NCI-H345 treated with DMSO at 0.1 percent for 48 hours (cell line): ENCODE data around the gene OGFOD3.

Experiments used
- DNase-seq: peaks from one replicate; lab custom pipeline; 2025; ENCODE audit not compliant: unreplicated experiment; lab: John Stamatoyannopoulos, UW

OGFOD3 gene

GRCh38 chr17:82407255-82407654 lies 11.1 kb downstream of the OGFOD3 start:
- DNase-seq = no peak

- DNase-seq = no peak
Observed at GRCh38 chr17:82406131-82406671, 12.2 kb downstream of the OGFOD3 start.

- no peak for DNase-seq
Observed at GRCh38 chr17:82405051-82405450, 13.3 kb downstream of the OGFOD3 start.

GRCh38 chr17:82403662-82404660 lies 14.4 kb downstream of the OGFOD3 start:
- DNase-seq = no peak

- DNase-seq = no peak
Observed at GRCh38 chr17:82402865-82403264, 15.5 kb downstream of the OGFOD3 start.

GRCh38 chr17:82400830-82401229 lies 17.6 kb downstream of the OGFOD3 start:
- no peak for DNase-seq

GRCh38 chr17:82400206-82400605 lies 18.2 kb downstream of the OGFOD3 start:
- DNase-seq = no peak

GRCh38 chr17:82399601-82400101 lies 18.7 kb downstream of the OGFOD3 start:
- DNase-seq = peak; percentile 69

- DNase-seq = no peak
Observed at GRCh38 chr17:82399041-82399441, 19.3 kb downstream of the OGFOD3 start.

GRCh38 chr17:82397449-82398335 lies 20.7 kb downstream of the OGFOD3 start:
- DNase-seq = no peak

- no peak for DNase-seq
Observed at GRCh38 chr17:82396601-82397435, 21.6 kb downstream of the OGFOD3 start.

- no peak for DNase-seq
Observed at GRCh38 chr17:82394278-82394677, 24.1 kb downstream of the OGFOD3 start.

GRCh38 chr17:82392941-82393340 lies 25.4 kb downstream of the OGFOD3 start:
- DNase-seq = no peak

- DNase-seq = no peak
Observed at GRCh38 chr17:82392209-82392920, 26.0 kb downstream of the OGFOD3 start.

- DNase-seq = no peak
Observed at GRCh38 chr17:82391496-82392066, 26.8 kb downstream of the OGFOD3 start.

- DNase-seq = no peak
Observed at GRCh38 chr17:82390860-82391435, 27.4 kb downstream of the OGFOD3 start.

GRCh38 chr17:82390015-82390859 lies 28.1 kb downstream of the OGFOD3 start:
- no peak for DNase-seq

- DNase-seq = no peak
Observed at GRCh38 chr17:82389379-82389778, 29.0 kb downstream of the OGFOD3 start.
